ENCODE results near the gene TACR1.
"Not testable (repeated sequence)": the region's sequence is repeated elsewhere in the genome, so short reads cannot be mapped to it uniquely, and the experiment has no call there.

The TACR1 gene

DNA sequence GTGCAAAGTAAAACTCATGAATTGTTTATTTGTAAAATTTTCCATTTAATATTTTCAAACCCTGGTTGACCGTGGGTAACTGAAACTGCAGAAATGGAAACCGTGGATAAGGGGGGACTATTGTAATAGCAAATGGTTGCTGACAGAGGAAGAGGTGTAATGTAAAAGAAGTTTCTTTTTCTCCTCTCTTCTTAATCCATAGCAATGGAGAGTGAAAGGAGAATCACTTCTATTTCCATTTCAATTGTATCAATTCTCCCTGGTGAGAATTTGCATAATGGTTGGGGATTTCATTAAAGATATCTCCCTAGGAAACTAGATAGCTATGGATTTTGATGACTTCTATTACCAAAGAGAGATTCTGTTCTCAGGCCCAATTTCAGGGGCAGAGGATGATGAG lies 24.8 kb downstream of the TACR1 start:
- no peak for TF ChIP-seq FOXK2 (IDR thresholded peaks at IDR 0.05)
- no peak for TF ChIP-seq HDGF (IDR thresholded peaks at IDR 0.05; ENCODE audit: borderline replicate concordance)
- TF ChIP-seq LEF1 (IDR thresholded peaks at IDR 0.05; ENCODE audit: borderline replicate concordance) = no peak
- TF ChIP-seq ZNF384 (IDR thresholded peaks at IDR 0.05) = no peak
- no peak for TF ChIP-seq SUZ12 (IDR thresholded peaks at IDR 0.05)
- no peak for TF ChIP-seq TARDBP (IDR thresholded peaks at IDR 0.05)
- no peak for TF ChIP-seq FOXM1 (IDR thresholded peaks at IDR 0.05; ENCODE audit: borderline replicate concordance)
- no peak for TF ChIP-seq L3MBTL2 (conservative IDR thresholded peaks at IDR 0.05)
- TF ChIP-seq BHLHE40 (IDR thresholded peaks at IDR 0.05; ENCODE audit: borderline replicate concordance) = no peak
- TF ChIP-seq CTBP1 (IDR thresholded peaks at IDR 0.05; ENCODE audit: borderline replicate concordance) = no peak
- CTCF ChIA-PET = no interaction called here
- DNase-seq (ENCODE audit: extremely low spot score) = no peak
- POLR2A ChIA-PET = no interaction called here

DNA sequence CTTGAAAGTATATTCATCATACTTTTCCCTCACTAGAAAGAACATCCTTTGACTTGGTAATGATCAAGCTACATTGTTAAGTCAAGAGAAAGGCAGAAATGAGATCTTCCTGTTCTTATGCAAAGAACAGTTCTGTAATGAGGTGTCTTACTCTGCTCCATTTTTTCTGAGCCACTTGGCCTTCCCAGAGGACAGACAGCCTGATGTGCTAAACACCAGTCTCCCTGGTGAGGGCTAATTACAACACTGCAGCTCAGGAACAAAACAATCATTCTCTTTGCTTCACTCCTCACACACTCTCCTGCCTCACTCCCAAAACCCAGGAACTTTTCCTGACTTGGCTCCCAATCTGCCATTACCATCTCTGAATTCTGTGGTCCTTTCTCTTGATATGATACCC lies 25.6 kb downstream of the TACR1 start:
- CTCF ChIA-PET = no interaction called here

DNA sequence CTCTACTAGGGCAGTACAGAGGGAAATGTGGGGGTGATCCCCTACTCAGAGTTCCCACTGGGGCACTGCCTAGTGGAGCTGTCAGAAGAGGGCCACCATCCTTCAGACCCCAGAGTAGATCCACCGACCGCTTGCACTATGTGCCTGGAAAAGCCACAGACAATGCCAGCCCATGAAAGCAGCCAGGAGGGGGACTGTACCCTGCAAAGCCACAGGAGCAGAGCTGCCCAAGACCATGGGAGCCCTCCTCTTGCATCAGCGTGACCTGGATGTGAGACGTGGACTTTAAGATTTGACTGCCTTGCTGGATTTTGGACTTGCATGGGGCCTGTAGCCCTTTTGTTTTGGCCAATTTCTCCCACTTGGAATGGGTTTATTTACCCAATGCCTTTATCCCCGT lies 27.9 kb downstream of the TACR1 start:
- CTCF ChIA-PET; DNase-seq (ENCODE audit: extremely low spot score); POLR2A ChIA-PET: not testable (repeated sequence)

More for the DNA sequence above, 25.6 kb downstream of the TACR1 start:
- POLR2A ChIA-PET = no interaction called here
- no peak for TF ChIP-seq NFRKB (IDR thresholded peaks at IDR 0.05)
- TF ChIP-seq CTBP1 (IDR thresholded peaks at IDR 0.05; ENCODE audit: borderline replicate concordance) = no peak
- DNase-seq (ENCODE audit: extremely low spot score) = no peak

DNA sequence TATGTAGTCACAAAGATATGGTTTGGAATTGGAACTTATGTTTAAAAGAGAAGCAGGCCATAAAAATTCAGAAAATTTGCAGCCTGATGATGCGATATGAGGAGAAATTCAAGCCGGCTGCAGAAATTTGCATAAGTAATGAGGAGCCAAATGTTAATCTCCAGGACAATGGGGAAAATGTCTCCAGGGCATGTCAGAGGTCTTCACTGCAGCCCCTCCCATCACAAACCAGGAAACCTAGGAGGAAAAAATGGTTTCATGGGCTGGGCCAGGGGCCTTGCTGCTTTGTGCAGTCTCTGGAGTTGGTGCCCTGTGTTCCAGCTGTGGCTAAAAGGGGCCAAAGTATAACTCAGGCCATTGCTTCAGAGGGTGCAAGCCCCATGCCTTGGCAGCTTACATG lies 28.4 kb downstream of the TACR1 start:
- no peak for DNase-seq (ENCODE audit: extremely low spot score)
- POLR2A ChIA-PET = no interaction called here
- CTCF ChIA-PET = no interaction called here
- no peak for TF ChIP-seq ELF4 (IDR thresholded peaks at IDR 0.05)
- no peak for TF ChIP-seq ARNT (IDR thresholded peaks at IDR 0.05)
- TF ChIP-seq HDGF (IDR thresholded peaks at IDR 0.05; ENCODE audit: borderline replicate concordance) = no peak
- no peak for TF ChIP-seq LEF1 (IDR thresholded peaks at IDR 0.05; ENCODE audit: borderline replicate concordance)

DNA sequence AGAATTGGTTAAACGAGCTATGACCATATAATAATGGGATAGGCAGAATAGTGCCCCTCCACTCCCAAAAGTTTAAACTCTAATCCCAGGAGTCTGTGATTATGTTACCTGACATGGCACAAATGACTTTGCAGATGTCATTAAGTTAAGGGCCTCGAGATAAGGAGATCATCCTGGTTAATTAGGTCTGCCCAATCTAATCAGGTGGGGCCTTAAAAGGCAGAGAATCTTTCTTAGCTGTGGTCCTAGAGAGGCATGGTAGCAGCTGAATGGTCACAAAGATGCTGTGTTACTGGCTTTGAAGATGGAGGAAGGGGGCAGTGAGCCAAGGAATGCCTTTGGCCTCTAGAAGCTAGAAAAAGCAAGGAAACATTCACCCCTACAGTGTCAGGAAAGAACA lies 31.1 kb downstream of the TACR1 start:
- no peak for DNase-seq (ENCODE audit: extremely low spot score)
- no peak for TF ChIP-seq LEF1 (IDR thresholded peaks at IDR 0.05; ENCODE audit: borderline replicate concordance)
- CTCF ChIA-PET = interaction anchor here (0.7 kb wide), 1 partner anchor 14 kb away, joined by 3 read pairs; no protein-coding TSS in a partner anchor
- POLR2A ChIA-PET = no interaction called here

DNA sequence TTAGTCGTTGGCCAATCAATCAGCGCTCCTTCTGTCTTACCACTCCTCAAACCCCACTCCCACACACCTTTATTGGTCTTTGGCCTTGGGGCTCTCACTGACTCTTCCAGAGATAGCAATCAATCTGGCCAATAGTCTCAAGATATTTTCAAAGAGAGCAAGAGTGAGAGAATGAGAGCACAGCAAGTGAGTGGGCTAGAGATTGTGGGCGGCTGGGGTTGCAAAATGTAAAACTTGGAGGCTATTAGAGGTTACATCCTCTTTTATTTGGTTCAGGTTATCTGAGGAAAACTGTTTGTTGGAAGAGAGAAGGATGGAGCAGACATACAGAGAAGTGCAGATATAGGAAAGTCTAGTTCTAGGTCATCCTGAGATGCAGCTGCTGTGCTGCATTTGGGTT lies 32.8 kb downstream of the TACR1 start:
- DNase-seq (ENCODE audit: extremely low spot score) = no peak
- POLR2A ChIA-PET = no interaction called here
- CTCF ChIA-PET = no interaction called here
- no peak for TF ChIP-seq SUZ12 (IDR thresholded peaks at IDR 0.05)
- no peak for TF ChIP-seq ELF4 (IDR thresholded peaks at IDR 0.05)
- no peak for TF ChIP-seq FOXA1 (IDR thresholded peaks at IDR 0.05)
- TF ChIP-seq FOXM1 (IDR thresholded peaks at IDR 0.05; ENCODE audit: borderline replicate concordance) = no peak
- TF ChIP-seq BHLHE40 (IDR thresholded peaks at IDR 0.05; ENCODE audit: borderline replicate concordance) = no peak
- no peak for TF ChIP-seq FOXK2 (IDR thresholded peaks at IDR 0.05)
- TF ChIP-seq ARNT (IDR thresholded peaks at IDR 0.05) = no peak
- no peak for TF ChIP-seq TARDBP (IDR thresholded peaks at IDR 0.05)
- TF ChIP-seq SP1 (IDR thresholded peaks at IDR 0.05) = no peak

DNA sequence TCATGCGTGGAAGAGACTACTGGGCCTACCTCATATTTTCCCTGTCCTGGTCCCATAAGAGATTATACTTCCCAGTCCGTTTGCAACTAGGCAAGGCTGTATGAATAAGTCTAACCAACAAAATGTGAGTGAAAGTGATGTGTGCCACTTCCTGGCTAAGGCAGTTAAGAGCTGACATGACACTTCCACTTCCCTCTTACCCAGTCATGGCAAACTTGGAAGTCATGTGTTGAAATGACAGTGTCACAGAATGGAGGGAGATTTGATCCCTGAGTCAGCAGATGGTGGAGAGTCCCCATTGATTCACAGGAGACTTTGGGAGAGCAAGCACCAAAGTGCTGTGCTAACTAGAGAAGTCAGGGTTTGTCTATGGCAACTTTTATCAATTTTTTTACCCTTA lies 36.4 kb downstream of the TACR1 start:
- ChIA-PET CTCF (no interaction called here), POLR2A (no interaction called here)
- TF ChIP-seq SP1 (IDR thresholded peaks at IDR 0.05) (no peak), NFRKB (IDR thresholded peaks at IDR 0.05) (no peak), BHLHE40 (IDR thresholded peaks at IDR 0.05; ENCODE audit: borderline replicate concordance) (no peak), FOXK2 (IDR thresholded peaks at IDR 0.05) (no peak), LEF1 (IDR thresholded peaks at IDR 0.05; ENCODE audit: borderline replicate concordance) (no peak), ELF4 (IDR thresholded peaks at IDR 0.05) (no peak), L3MBTL2 (conservative IDR thresholded peaks at IDR 0.05) (no peak)
- no peak for DNase-seq (ENCODE audit: extremely low spot score)

DNA sequence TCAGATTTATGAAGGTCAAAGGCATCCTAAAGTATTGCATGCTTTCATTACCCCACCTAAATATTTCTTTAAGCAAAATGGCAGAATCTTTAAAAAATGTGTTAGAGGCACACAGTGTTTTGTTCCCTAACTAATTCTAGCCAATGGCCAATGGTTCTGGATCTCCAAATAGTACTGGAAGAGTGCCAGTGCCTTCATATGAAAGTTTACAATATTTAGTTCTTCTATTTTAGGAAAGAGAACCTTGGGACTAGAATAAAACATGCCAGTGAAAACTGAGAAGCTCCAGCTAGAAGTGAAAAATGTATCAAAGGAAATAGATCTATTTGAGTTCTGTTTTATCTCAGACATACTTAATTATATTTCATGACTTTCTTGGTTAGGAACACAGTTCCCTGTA lies 37.1 kb downstream of the TACR1 start:
- DNase-seq (ENCODE audit: extremely low spot score) = no peak
- POLR2A ChIA-PET = no interaction called here
- CTCF ChIA-PET = no interaction called here
- TF ChIP-seq ZNF384 (IDR thresholded peaks at IDR 0.05) (no peak), FOXA1 (IDR thresholded peaks at IDR 0.05) (no peak), ARNT (IDR thresholded peaks at IDR 0.05) (no peak), L3MBTL2 (conservative IDR thresholded peaks at IDR 0.05) (no peak), FOXM1 (IDR thresholded peaks at IDR 0.05; ENCODE audit: borderline replicate concordance) (no peak)

DNA sequence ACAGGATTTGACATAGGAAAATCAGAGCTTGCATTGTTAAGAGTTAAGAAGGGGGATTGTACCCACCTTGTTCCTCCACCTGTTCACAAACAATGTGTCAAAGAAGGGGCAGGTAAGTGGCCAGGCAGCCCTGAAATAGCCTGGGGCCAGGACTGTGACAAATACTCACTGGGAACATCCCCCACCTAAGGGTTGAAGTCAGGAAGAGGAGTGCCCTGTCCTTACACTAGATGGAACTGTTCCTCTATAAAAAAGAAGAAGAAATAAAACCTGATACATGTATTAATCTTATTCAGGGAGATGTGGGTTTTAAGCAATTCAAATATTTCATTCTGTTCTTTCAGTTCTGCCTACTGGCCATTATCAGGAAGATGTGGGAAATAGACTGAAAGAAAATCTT lies 41.9 kb downstream of the TACR1 start:
- no peak for DNase-seq (ENCODE audit: extremely low spot score)
- POLR2A ChIA-PET = no interaction called here
- TF ChIP-seq ELF4 (IDR thresholded peaks at IDR 0.05) (no peak), FOXK2 (IDR thresholded peaks at IDR 0.05) (no peak), LEF1 (IDR thresholded peaks at IDR 0.05; ENCODE audit: borderline replicate concordance) (no peak), TARDBP (IDR thresholded peaks at IDR 0.05) (no peak), L3MBTL2 (conservative IDR thresholded peaks at IDR 0.05) (no peak), BHLHE40 (IDR thresholded peaks at IDR 0.05; ENCODE audit: borderline replicate concordance) (no peak), ARNT (IDR thresholded peaks at IDR 0.05) (no peak)
- TF ChIP-seq, protein P1, sequence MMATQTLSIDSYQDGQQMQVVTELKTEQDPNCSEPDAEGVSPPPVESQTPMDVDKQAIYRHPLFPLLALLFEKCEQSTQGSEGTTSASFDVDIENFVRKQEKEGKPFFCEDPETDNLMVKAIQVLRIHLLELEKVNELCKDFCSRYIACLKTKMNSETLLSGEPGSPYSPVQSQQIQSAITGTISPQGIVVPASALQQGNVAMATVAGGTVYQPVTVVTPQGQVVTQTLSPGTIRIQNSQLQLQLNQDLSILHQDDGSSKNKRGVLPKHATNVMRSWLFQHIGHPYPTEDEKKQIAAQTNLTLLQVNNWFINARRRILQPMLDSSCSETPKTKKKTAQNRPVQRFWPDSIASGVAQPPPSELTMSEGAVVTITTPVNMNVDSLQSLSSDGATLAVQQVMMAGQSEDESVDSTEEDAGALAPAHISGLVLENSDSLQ (IDR thresholded peaks at IDR 0.05) = no peak
- CTCF ChIA-PET = interaction anchor here (1.1 kb wide), 1 partner anchor 42 kb away, joined by 5 read pairs; the partner anchor contains the start of gene TACR1
